Sigmoid colon (tissue), 4 donors: ENCODE measurements around the gene TANK.

Experiments used
- CTCF ChIP-seq, 4 experiments: fragments of 450-650 bp in 3 of 4; fragments of 200-600 bp in 1 of 4; IDR thresholded peaks; one replicate each; pipeline ENCODE4 v1.5.1; 2016 to 2019; ENCODE audit warnings: antibody characterized with exemption in 4 of 4, mild to moderate bottlenecking in 3 of 4, moderate library complexity in 2 of 4
- EP300 ChIP-seq, 4 donors: sonication (generic); formaldehyde crosslinking; IDR thresholded peaks; one replicate each; pipeline ENCODE4 v1.6.1; 2017; ENCODE audit warnings: antibody characterized with exemption in 4 of 4
- POLR2A ChIP-seq, 2 donors: fragments of 450-650 bp; IDR thresholded peaks; one replicate each; pipeline ENCODE4 v1.6.1; 2016; ENCODE audit warnings: antibody characterized with exemption in 2 of 2, mild to moderate bottlenecking in 2 of 2, moderate library complexity in 2 of 2

GRCh38 chr2:161113693-161114575 lies 46.3 kb upstream of the TANK start:
- no peak for TF ChIP-seq CTCF (IDR thresholded peaks at IDR 0.05)
- no peak for TF ChIP-seq POLR2A (IDR thresholded peaks at IDR 0.05)
- TF ChIP-seq EP300 (IDR thresholded peaks at IDR 0.05) = no peak
